HEK293T (cell line): Measurements from ENCODE around the gene HNRNPAB.

Experiments
- CTCF ChIA-PET: fragments of 350-600 bp; formaldehyde crosslinking; extraction: SDS; loops from one replicate; lab custom pipeline; 2021; ENCODE audit warnings: antibody characterized with exemption, inconsistent platforms; lab: Yijun Ruan, JAX
- POLR2A ChIA-PET: fragments of 350-600 bp; formaldehyde crosslinking; extraction: SDS; loops from one replicate; lab custom pipeline; 2020; ENCODE audit warnings: antibody characterized with exemption, inconsistent platforms; lab: Yijun Ruan, JAX
- DNase-seq: peaks from one replicate; pipeline ENCODE4 v3.0.0; 2012; ENCODE audit warnings: mixed read lengths; ENCODE audit errors: extremely low spot score
- ARNT ChIP-seq: fragments of 450-650 bp; IDR thresholded peaks from 2 replicates; pipeline ENCODE4 v1.6.1; 2017; ENCODE audit warnings: mild to moderate bottlenecking
- BHLHE40 ChIP-seq: fragments of 450-650 bp; IDR thresholded peaks from 2 replicates; pipeline ENCODE4 v1.6.1; 2016; ENCODE audit warnings: mild to moderate bottlenecking, moderate library complexity, borderline replicate concordance
- FOXM1 ChIP-seq: fragments of 450-650 bp; IDR thresholded peaks from 2 replicates; pipeline ENCODE4 v1.6.1; 2017; ENCODE audit warnings: mild to moderate bottlenecking, borderline replicate concordance
- LEF1 ChIP-seq: fragments of 450-650 bp; IDR thresholded peaks from 2 replicates; pipeline ENCODE4 v1.6.1; 2017; ENCODE audit warnings: mild to moderate bottlenecking, borderline replicate concordance
- NFRKB ChIP-seq: fragments of 450-650 bp; IDR thresholded peaks from 2 replicates; pipeline ENCODE4 v1.6.1; 2016; ENCODE audit warnings: mild to moderate bottlenecking, moderate library complexity
- SP1 ChIP-seq: fragments of 450-650 bp; IDR thresholded peaks from 2 replicates; pipeline ENCODE4 v1.6.1; 2017
- TF ChIP-seq, protein P1 (sequence below): fragments of 450-650 bp; IDR thresholded peaks from 2 replicates; pipeline ENCODE4 v1.6.1; 2016

The HNRNPAB gene

DNA sequence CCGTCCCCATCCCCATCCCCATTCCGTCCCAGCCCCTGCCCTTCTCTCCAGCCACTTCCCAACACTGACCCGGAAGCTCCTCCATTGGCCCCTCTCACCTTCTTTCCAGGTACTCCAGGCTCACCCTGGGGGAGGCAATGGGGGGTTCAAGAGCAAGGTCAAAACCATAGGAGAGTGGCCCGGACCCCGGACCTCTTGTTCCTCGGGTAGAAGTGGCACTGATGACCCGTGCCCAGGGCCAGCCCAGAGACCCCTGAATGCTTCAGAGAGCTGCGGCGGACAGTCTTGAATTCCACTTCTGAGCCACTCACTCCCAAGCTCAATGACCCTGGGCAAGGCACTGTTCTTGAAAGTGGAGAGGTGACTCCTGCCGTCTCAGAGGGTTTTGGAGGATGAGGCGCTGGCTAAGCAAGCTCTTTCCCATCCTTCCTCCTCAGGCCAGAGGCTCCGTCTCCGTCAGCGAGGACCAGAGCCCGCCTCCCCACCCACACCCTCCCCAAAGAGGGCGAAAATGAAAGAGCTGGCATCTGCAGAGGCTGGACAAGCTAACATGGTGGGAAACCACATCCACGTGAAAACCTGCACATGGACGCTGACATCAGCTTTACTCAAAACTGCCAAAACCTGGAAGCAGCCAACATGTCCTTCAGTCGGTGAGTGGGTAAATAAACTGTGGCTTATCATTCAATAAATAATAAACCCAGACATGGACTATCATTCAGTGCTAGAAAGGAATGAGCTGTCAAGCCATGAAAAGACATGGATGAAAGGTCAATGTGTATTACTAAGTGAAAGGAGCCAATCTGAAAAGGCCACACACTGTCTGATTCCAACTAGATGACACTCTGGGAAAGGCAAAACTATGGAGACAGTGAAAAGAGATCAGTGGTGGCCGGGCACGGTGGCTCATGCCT is 55.5 kb downstream of the HNRNPAB start:
- ChIA-PET POLR2A (no interaction called here), CTCF (no interaction called here)
- DNase-seq, result no peak
- TF ChIP-seq ARNT (no peak), LEF1 (no peak), BHLHE40 (no peak), FOXM1 (no peak), SP1 (no peak), NFRKB (no peak)
- TF ChIP-seq, protein P1, sequence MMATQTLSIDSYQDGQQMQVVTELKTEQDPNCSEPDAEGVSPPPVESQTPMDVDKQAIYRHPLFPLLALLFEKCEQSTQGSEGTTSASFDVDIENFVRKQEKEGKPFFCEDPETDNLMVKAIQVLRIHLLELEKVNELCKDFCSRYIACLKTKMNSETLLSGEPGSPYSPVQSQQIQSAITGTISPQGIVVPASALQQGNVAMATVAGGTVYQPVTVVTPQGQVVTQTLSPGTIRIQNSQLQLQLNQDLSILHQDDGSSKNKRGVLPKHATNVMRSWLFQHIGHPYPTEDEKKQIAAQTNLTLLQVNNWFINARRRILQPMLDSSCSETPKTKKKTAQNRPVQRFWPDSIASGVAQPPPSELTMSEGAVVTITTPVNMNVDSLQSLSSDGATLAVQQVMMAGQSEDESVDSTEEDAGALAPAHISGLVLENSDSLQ, result no peak
